Measurements from ENCODE around the gene WASL. TPM values are rescaled to one million over a fixed set of nuclear protein-coding genes. Genes with fewer than 3 reads are reported as not detected.

WASL gene
- total RNA-seq, 4 donors from 2014 or later, result 36.0 to 51.5 (median 38.5) TPM

GRCh38 chr7:123792547-123792946 is 43.7 kb upstream of the WASL start:
- H3K36me3 ChIP-seq, result no peaks in the 10 kb centered on the region
- 57% methylated on average over 1 of the region's 1 CpG for WGBS
- H3K4me1 ChIP-seq, result peaks cover 0 to under 1% (median 0%) of the 10 kb centered on the region in 4 donors
- no peak for TF ChIP-seq EP300 (IDR thresholded peaks at IDR 0.05)
- TF ChIP-seq, protein P1, sequence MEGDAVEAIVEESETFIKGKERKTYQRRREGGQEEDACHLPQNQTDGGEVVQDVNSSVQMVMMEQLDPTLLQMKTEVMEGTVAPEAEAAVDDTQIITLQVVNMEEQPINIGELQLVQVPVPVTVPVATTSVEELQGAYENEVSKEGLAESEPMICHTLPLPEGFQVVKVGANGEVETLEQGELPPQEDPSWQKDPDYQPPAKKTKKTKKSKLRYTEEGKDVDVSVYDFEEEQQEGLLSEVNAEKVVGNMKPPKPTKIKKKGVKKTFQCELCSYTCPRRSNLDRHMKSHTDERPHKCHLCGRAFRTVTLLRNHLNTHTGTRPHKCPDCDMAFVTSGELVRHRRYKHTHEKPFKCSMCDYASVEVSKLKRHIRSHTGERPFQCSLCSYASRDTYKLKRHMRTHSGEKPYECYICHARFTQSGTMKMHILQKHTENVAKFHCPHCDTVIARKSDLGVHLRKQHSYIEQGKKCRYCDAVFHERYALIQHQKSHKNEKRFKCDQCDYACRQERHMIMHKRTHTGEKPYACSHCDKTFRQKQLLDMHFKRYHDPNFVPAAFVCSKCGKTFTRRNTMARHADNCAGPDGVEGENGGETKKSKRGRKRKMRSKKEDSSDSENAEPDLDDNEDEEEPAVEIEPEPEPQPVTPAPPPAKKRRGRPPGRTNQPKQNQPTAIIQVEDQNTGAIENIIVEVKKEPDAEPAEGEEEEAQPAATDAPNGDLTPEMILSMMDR (IDR thresholded peaks at IDR 0.05), result no peak
- no peak for TF ChIP-seq POLR2AphosphoS5 (IDR thresholded peaks at IDR 0.05)
- TF ChIP-seq POLR2A (IDR thresholded peaks at IDR 0.05; ENCODE audit: low read depth), result no peak
- H3K4me3 ChIP-seq, result no peak overlapping the region
- intact Hi-C loops (cut with DNase I), result no loop called here
- no peak for DNase-seq (ENCODE audit: extremely low spot score)
- no peaks in the 10 kb centered on the region for H3K27me3 ChIP-seq
- no peaks in the 10 kb centered on the region for H3K9me3 ChIP-seq
- H3K27ac ChIP-seq (replicated peaks in 1 of 4), result no peak overlapping the region

- WGBS, result 87% methylated on average over 5 of the region's 5 CpGs
- Histone ChIP-seq H3K4me1 (no peaks in the 10 kb centered on the region), H3K27ac (replicated peaks in 1 of 4) (no peak overlapping the region), H3K36me3 (no peaks in the 10 kb centered on the region), H3K9me3 (no peaks in the 10 kb centered on the region), H3K27me3 (no peaks in the 10 kb centered on the region), H3K4me3 (no peak overlapping the region)
- TF ChIP-seq POLR2A (IDR thresholded peaks at IDR 0.05; ENCODE audit: low read depth) (no peak), POLR2AphosphoS5 (IDR thresholded peaks at IDR 0.05) (no peak), EP300 (IDR thresholded peaks at IDR 0.05) (no peak)
- TF ChIP-seq, protein P1 (IDR thresholded peaks at IDR 0.05), result no peak
- DNase-seq (ENCODE audit: extremely low spot score), result no peak
- intact Hi-C loops (cut with DNase I), result no loop called here
These were observed 42.2 kb upstream of the WASL start for GRCh38 chr7:123791001-123791400.

- DNase-seq (ENCODE audit: extremely low spot score), result no peak
- H3K4me1 ChIP-seq, result no peaks in the 10 kb centered on the region
- no peak overlapping the region for H3K4me3 ChIP-seq
- whole genome bisulfite sequencing, result 74% methylated on average over 3 of the region's 3 CpGs
- no peaks in the 10 kb centered on the region for H3K9me3 ChIP-seq
- TF ChIP-seq POLR2A (IDR thresholded peaks at IDR 0.05; ENCODE audit: low read depth) (no peak), POLR2AphosphoS5 (IDR thresholded peaks at IDR 0.05) (no peak), EP300 (IDR thresholded peaks at IDR 0.05) (no peak)
- TF ChIP-seq, protein P1 (IDR thresholded peaks at IDR 0.05), result no peak
- H3K27ac ChIP-seq (replicated peaks in 1 of 4), result no peak overlapping the region
- intact Hi-C loops (cut with DNase I), result no loop called here
- no peaks in the 10 kb centered on the region for H3K36me3 ChIP-seq
- no peaks in the 10 kb centered on the region for H3K27me3 ChIP-seq
These were observed 41.0 kb upstream of the WASL start for GRCh38 chr7:123789817-123790216.

GRCh38 chr7:123789206-123789784 is 40.5 kb upstream of the WASL start:
- no peaks in the 10 kb centered on the region for H3K9me3 ChIP-seq
- H3K4me1 ChIP-seq, result no peaks in the 10 kb centered on the region
- WGBS, result 82% methylated on average over 4 of the region's 4 CpGs
- intact Hi-C loops (cut with DNase I), result no loop called here
- no peak for TF ChIP-seq EP300 (IDR thresholded peaks at IDR 0.05)
- no peak for TF ChIP-seq POLR2AphosphoS5 (IDR thresholded peaks at IDR 0.05)
- TF ChIP-seq, protein P1 (IDR thresholded peaks at IDR 0.05), result no peak
- TF ChIP-seq POLR2A (IDR thresholded peaks at IDR 0.05; ENCODE audit: low read depth), result no peak
- H3K27me3 ChIP-seq, result no peaks in the 10 kb centered on the region
- H3K36me3 ChIP-seq, result no peaks in the 10 kb centered on the region
- H3K27ac ChIP-seq (replicated peaks in 1 of 4), result no peak overlapping the region
- no peak for DNase-seq (ENCODE audit: extremely low spot score)
- H3K4me3 ChIP-seq, result no peak overlapping the region

DNA sequence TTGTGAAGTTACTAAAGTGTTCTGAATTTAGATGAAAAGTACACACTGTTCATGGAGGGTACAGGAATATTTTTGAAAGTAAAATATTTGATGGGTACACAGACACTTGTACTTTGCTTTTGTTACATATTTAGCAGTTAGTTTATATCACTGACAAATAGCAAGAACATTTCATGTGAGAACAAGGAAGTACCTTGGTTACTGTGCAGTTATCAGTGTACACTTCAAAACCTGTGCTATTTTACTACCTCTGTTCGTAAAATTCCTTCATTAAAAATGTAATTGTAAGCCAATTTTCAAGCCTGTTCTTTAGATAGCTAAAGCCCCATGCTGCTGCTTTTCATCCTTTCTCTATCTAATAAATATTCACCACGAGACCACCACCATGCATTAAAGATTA is 39.8 kb upstream of the WASL start:
- H3K4me1 ChIP-seq, result no peaks in the 10 kb centered on the region
- TF ChIP-seq, protein P1 (IDR thresholded peaks at IDR 0.05), result no peak
- TF ChIP-seq EP300 (IDR thresholded peaks at IDR 0.05) (no peak), POLR2AphosphoS5 (IDR thresholded peaks at IDR 0.05) (no peak), POLR2A (IDR thresholded peaks at IDR 0.05; ENCODE audit: low read depth) (no peak)
- WGBS, result 73% methylated on average over 2 of the region's 2 CpGs
- H3K36me3 ChIP-seq, result no peaks in the 10 kb centered on the region
- no peak overlapping the region for H3K4me3 ChIP-seq
- intact Hi-C loops (cut with DNase I), result no loop called here
- H3K27ac ChIP-seq (replicated peaks in 1 of 4), result no peak overlapping the region
- no peaks in the 10 kb centered on the region for H3K9me3 ChIP-seq
- no peak for DNase-seq (ENCODE audit: extremely low spot score)
- H3K27me3 ChIP-seq, result no peaks in the 10 kb centered on the region
